GM10847 (cell line): ENCODE data around the gene ZNFX1.

Source experiments
- POLR2A ChIP-seq: IDR thresholded peaks from 2 replicates; pipeline ENCODE4 v1.6.1; 2011; ENCODE audit not compliant: insufficient read length; ENCODE audit errors: extremely low read depth

Gene ZNFX1

DNA sequence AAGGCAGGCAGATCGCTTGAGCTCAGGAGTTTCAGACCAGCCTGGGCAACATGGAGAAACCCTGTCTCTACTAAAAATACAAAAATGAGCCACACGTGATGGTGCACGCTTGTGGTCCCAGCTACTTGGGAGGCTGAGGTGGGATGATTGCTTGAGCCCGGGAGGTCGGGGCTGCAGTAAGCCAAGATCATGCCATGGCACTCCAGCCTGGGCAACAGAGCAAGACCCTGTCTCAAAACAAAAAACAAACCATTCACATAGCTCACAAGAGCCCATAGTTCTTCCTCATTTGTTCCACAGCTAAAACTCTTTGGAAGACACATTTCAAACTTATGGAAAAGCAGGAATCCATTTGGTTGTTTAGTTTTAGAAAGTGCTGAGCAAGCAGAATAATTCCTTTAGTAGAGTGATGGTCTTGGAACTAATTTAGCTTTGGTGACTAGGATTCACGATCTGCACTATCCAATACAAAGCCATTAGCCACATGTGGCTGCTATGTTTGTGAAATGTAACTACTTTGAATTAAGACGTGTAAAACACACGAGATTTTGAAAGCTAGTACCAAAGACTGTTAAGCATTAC, 4.1 kb downstream of the ZNFX1 start:
- no peak for TF ChIP-seq POLR2A

DNA sequence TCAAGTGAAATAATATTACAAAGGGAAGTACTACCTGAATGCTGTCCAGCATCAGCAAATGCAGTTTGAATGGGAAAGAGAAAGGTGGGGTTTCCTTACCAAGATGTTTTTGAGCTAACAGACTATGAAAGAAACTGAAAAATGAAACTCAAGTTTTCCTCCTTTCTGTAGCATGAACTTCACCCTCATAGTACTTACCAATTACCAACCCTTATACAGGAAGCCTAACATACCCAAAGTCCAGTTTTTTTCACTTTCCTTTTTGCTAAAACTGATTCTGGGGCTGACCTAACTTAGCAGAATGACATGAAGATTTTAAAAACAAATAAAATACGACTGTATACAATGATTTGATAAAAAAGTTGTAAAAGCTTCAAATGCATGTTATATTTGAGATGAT, 5.2 kb downstream of the ZNFX1 start:
- no peak for TF ChIP-seq POLR2A

DNA sequence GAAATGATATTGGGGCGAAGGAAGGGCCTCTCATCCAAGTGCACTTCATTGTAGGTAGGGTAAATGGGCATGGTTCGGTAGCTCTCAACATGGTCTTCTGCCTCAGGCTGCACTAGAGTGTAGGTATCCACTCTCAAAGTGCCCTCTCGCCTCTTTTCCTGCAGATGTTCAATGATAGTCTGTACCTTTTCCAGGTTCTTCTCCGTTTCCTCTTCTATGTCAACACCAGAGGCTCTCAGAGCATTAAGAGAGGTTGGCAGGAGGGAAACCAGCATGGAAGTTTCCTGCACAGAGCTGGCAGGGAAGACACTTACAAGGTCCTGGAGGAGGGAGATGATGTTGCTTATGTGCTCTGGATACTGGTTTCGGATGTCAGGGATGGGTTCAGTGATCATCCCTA, 7.1 kb downstream of the ZNFX1 start:
- no peak for TF ChIP-seq POLR2A

DNA sequence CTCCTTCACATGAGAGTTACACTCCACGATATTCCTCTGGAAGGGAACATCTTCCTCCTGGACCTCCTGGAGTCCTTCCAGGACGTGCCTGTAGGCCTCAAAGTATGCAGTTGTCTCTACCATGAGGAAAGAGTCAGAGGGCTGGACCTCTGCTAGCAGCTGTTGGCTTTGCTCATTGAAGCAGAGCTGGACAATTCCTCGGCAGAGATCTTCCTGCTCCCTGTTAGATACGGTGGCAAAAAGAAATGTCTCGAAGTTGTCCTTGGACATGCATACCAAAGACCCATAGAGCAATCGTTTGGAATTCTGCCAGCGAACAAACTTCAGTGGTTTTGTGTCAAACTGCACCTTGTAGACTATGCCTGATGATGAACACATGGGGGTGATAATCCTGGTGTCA, 7.7 kb downstream of the ZNFX1 start:
- no peak for TF ChIP-seq POLR2A

DNA sequence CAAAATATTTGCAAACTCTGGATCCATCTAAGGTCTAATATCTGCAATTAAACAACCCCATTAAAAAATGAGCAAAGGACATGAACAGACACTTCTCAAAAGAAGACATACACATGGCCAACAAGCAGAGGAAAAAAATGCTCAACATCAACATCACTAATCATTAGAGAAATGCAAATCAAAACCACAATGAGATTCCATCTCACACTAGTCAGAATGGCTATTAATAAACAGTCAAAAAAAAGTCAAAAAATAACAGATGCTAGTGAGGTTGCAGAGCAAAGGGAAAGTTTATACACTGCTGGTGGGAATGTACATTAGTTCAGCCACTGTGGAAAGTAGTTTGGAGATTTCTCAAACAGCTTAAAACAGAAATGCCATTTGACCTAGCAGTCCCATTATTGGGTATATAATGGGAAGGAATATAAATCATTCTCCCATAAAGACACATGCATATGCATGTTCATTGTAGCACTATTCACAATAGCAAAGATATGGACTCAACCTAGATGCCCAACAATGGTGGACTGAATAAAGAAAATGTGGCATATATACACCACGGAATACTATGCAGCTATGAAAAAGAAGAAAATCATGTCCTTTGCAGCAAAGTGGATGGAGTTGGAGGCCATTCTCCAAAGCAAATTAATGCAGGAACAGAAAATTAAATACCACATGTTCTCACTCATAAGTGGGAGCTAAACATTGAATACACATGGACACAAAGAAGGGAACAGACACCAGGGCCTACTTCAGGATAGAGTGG, 9.1 kb downstream of the ZNFX1 start:
- TF ChIP-seq POLR2A: no peak

DNA sequence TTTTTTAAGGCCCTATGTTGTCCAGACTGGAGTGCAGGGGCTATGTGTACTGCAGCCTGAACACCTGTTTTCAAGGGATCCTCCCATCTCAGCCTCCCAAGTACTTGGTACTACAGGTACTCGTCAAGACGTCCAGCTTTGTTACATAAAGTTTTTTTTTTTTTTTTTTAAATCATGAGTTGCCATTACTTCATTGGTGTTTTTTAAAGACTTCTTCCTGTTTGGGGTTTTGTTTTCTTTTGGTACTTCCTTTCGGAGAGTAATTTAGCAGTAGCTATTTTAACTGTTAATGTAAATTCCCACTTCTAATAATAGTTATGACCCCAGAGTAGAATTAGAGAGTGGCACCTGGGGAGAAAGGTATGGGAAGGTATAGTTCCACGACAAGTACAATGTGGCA, 10.5 kb downstream of the ZNFX1 start:
- TF ChIP-seq POLR2A: no peak

DNA sequence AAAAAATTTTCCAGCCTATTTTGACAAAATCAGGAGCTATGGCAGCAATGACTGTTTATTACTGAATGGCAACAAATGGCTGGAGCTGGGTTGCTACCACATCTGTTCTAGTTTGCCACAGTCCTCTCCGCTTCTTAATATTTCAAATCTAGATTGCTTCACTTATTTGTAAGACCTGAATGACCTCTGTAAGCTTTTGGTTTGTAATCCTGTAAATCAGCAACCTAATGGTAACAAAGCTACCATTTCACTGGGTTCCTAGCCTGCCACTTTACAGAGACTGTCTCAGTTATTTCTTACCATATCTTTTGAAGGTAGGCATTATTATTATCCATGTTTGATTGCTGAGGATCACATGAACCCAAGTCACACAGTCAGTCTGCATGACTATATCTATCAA, 15.4 kb downstream of the ZNFX1 start:
- no peak for TF ChIP-seq POLR2A

DNA sequence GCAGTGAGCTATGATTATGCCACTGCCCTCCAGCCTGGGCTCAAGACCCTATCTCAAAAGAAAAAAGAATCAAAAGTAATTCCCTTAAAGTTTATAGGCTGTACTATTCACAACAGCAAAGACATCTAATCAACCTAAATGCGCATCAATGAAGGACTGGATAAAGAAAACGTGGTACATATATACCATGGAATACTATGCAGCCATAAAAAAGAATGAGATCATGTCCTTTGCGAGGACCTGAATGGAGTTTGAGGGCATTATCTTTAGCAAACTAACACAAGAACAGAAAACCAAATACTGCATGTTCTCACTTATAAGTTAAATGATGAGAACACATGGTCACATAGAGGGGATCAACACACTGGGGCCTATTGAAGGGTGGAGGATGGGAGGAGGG, 16.7 kb downstream of the ZNFX1 start:
- no peak for TF ChIP-seq POLR2A

DNA sequence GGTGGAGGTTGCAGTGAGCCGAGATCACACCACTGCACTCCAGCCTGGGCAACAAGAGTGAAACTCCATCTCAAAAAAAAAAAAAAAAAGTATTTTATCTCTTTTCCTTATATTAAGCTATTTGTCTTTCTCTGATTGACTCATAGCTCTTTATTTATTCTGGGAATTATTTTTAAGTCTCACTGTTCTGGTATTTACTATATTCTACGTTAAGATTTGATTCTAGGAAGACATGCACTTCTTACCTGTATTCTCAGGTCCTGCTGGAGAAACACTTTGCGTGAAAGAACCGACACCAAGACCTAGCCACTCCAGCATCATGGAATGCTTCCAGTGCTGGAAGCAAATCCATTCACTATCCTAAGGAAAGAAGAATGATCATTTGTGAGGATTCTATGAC, 17.6 kb downstream of the ZNFX1 start:
- TF ChIP-seq POLR2A: no peak

DNA sequence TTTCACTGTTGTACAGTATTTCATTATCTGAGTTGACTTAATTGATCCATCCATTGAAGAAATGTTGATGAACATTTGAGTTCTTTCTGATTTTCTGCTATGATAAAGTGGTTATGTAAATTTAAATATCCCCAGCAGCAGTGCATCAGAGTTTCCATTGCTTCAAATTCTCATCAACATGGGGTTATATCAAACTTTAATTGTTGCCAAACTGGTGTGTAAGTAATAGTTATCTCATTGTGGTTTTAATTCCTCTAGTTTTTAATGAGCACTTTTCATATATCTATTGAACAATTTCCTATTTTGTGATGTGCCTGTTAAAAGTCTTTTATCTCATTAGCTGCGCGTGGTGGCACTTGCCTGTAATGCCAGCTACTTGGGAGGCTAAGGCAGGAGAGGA, 18.1 kb downstream of the ZNFX1 start:
- TF ChIP-seq POLR2A: no peak

DNA sequence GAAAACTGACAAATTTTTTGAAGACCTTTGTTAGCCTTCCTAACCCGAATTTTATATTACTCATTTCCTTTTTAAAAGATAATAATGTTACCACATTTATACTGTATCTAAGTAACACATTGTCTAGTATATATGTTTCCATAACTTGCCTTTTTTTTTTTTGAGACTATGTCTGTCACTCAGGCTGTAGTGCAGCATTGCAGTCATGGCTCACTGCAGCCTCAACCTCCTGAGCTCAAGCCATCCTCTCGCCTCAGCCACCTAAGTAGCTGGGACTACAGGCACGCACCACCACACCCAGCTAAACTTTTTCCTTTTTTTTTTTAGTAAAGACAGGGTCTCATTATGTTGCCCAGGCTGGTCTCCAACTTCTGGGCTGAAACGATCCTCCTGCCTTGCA, 18.6 kb downstream of the ZNFX1 start:
- TF ChIP-seq POLR2A: no peak

DNA sequence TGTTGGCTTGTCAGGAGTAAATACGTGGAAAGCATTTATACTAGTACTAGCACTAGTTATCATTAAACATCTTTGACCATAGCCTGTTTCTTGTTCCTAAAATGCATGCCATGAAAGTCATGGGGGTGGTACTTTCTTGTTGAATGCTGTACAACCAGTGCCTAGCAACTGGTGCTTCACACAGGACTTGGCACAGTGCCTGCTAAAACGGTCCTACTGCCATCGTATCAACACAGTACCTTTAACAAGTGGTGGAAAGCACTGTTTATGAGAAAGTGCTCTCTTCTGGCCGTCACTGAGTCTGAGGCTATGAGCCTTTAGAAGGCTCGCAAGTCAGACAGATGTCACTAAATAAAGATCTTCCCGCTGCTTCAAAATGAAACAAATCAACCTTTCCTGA, 21.6 kb downstream of the ZNFX1 start:
- no peak for TF ChIP-seq POLR2A

DNA sequence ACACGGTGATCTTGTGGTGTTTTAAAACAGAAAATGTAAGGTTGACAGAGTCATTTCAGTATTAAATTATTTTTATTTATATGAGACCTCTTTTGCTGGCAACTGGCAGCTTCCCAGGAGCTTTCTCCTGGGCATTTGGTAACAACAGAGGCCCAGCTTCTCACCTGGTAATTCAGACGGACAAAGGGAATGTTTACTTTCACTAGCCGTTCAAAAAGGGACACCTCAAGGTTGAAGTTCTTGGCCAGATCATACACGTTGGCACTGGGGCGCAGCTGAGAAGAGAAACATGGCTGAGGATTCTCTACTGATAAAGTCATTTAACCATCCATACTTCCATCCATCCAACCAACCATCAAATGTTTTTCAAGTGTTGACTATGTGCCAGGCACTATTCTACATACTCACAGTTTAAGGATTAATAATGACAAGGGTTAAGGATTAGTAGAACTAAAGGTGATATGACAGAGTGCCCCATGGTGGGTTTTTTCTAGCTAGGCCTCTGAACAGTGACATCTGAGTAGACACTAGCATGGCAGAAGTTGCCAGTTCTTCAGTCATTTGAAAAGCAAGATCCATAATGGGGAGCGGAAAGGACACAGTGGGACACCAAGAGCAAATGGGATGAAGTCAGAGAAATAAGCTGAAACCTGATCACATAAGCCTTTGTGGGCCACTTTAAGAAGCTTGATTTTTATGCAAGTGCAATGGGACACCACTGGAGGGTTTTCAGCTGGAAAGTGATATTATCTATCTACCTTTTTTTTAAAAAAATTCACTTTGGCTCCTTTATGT, 25.1 kb downstream of the ZNFX1 start:
- TF ChIP-seq POLR2A: no peak

DNA sequence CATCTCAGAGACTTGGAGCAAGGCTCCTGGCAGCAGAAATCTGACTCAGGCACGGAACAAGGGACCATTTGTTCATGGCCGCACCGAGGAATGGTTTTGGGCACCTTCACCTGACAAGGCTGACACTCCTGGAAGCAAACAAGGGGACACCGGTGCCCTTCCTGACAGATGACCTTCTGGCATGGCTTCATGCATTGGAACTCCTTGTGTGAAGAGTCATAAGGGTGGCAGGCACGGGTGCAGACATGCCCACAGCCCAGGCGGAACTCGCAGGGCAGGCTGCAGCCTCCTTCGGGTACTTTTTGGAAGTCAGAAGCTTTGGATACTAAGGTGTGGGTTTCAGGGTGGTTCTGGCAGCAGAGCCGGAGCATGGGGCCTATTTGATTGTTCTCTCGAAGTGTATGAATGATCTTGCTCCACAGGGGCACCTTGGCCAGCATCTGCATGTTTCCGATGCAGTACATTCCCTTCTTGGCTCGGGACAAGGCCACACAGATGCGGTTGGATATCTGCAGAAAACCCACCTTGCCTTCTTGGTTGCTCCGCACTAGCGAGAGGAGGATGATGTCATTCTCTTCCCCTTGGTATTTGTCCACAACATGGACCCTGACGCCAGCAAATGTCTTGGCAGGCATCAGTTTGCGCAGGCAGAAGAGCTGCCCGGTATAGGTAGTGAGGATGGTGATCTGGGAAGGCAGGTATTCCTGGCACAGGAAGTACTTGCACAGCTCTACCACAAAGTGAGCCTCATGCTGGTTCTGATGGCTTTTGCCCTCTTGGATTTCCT, 28.8 kb downstream of the ZNFX1 start:
- no peak for TF ChIP-seq POLR2A

DNA sequence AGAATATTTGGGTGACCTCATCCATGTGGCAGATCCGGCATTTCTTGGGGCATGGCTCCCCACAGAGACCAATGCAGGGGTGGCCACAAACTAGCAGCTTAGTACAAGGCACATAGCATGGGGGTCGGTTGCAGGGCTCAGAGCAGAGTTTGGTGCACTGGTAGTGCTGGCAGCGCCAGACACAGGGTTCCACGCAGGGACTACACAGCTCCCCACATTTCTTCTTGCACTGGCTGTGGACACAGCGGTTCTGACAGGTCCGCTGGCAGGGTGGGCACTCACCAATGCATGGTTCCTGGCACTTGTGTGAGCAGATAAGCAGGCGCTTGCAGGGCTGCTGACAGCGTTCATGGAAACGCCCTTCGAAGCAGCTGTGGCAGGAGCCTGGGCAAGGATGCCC, 29.6 kb downstream of the ZNFX1 start:
- peak; percentile 3 for TF ChIP-seq POLR2A

DNA sequence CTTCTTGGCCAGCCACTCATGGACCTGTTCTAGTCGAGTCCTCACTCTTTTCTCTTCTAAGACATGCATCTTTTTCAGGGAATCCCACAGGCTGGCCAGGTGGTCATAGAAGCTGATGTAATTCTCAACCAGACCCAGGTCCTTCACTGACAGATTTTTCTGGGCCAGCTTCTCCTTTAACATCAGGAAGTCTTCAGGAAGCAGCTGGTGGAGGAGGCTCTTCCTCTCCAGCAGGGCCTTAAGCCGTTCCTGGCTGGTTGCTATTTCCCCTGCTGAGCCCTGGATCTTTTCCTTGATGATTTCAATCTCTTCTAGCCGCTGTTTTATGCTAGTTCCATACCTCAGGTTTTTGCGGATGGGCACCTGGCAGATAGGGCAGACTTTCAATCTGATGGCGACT, 30.1 kb downstream of the ZNFX1 start:
- TF ChIP-seq POLR2A: no peak

DNA sequence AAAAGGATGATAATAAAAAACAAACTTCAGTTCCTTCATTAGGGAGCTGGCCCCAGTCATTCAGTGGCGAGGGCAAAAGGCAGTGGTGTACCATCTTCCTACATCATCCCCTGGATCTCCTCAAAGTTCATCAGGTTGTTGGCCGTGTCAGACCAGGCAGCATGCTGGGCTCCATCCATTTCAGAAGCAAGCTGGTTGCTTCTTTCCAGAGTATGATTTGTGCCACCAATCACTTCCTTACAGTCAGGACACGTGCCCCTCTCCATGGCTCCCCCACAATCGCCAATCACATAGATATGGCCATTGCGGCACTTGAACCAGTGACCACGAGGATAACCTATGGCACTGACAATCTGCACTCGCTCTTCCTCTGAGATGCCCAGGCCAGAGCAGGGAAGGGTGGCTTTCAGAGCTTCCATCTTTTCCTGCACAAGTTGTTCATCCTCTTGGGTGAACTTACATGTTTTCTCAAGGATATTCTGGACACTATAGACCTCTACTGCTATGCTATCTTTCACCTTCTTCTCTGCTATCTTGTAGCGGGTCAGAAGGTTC, 30.6 kb downstream of the ZNFX1 start:
- TF ChIP-seq POLR2A: no peak
